Glomerular visceral epithelial cell (primary cell): Measurements from ENCODE around the gene CCN5.
A peak's percentile ranks its signal among the peaks of the same experiment; 100 is the strongest.
"Not testable (repeated sequence)": the region's sequence is repeated elsewhere in the genome, so short reads cannot be mapped to it uniquely, and the experiment has no call there.

Experiments used
- DNase-seq: peaks from one replicate; pipeline ENCODE4 v3.0.0-alpha.2; 2016; ENCODE audit errors: extremely low spot score

The CCN5 gene

GRCh38 chr20:44695295-44695673, 19.9 kb upstream of the CCN5 start:
- DNase-seq, result no peak

GRCh38 chr20:44695674-44696300, 19.4 kb upstream of the CCN5 start:
- no peak for DNase-seq

GRCh38 chr20:44696315-44696714, 18.9 kb upstream of the CCN5 start:
- no peak for DNase-seq

GRCh38 chr20:44697041-44697440, 18.1 kb upstream of the CCN5 start:
- DNase-seq, result not testable (repeated sequence)

GRCh38 chr20:44698351-44698750, 16.8 kb upstream of the CCN5 start:
- no peak for DNase-seq

GRCh38 chr20:44700306-44700705, 14.9 kb upstream of the CCN5 start:
- no peak for DNase-seq

- peak; percentile 34 for DNase-seq
Measured at GRCh38 chr20:44701118-44701857, 13.9 kb upstream of the CCN5 start.

GRCh38 chr20:44701858-44702256, 13.3 kb upstream of the CCN5 start:
- no peak for DNase-seq

GRCh38 chr20:44702776-44703175, 12.4 kb upstream of the CCN5 start:
- peak; percentile 94 for DNase-seq

- no peak for DNase-seq
Measured at GRCh38 chr20:44703183-44703925, 11.8 kb upstream of the CCN5 start.

- no peak for DNase-seq
Measured at GRCh38 chr20:44703956-44704488, 11.1 kb upstream of the CCN5 start.

GRCh38 chr20:44704551-44704971, 10.6 kb upstream of the CCN5 start:
- peak; percentile 93 for DNase-seq

- DNase-seq, result no peak
Measured at GRCh38 chr20:44705364-44706094, 9.6 kb upstream of the CCN5 start.

- DNase-seq, result no peak
Measured at GRCh38 chr20:44706301-44707017, 8.7 kb upstream of the CCN5 start.

- no peak for DNase-seq
Measured at GRCh38 chr20:44707018-44707579, 8.1 kb upstream of the CCN5 start.

- DNase-seq, result no peak
Measured at GRCh38 chr20:44709380-44709779, 5.8 kb upstream of the CCN5 start.

- no peak for DNase-seq
Measured at GRCh38 chr20:44709797-44710196, 5.4 kb upstream of the CCN5 start.

GRCh38 chr20:44711237-44711636, 3.9 kb upstream of the CCN5 start:
- no peak for DNase-seq

GRCh38 chr20:44714102-44714700, 968 bp upstream of the CCN5 start:
- DNase-seq, result no peak

- no peak for DNase-seq
Measured at GRCh38 chr20:44715499-44716308, 535 bp downstream of the CCN5 start.
